ENCODE measurements around the gene EIF4B. TPM values are rescaled to one million over a fixed set of nuclear protein-coding genes. Genes with fewer than 3 reads are reported as not detected.

The EIF4B gene
- total RNA-seq, 2 experiments from 2014 or later: 673 to 696 TPM

GRCh38 chr12:53052419-53053217 lies 46.4 kb downstream of the EIF4B start:
- ChIA-PET CTCF (interaction anchor here (0.7 to 7.5 kb wide), 6 partner anchors 14 to 50 kb away, joined by 3 to 56 read pairs (median 11); partner anchors contain the start of genes EIF4B, SOAT2 and SPRYD3), POLR2A (no interaction called here)

GRCh38 chr12:53053218-53054111 lies 47.2 kb downstream of the EIF4B start:
- CTCF ChIA-PET: interaction anchor here (0.7 to 7.5 kb wide), 10 partner anchors 9 to 303 kb away, joined by 3 to 56 read pairs (median 6); partner anchors contain the start of genes EIF4B, SOAT2 and SPRYD3

GRCh38 chr12:53054112-53054878 lies 48.0 kb downstream of the EIF4B start:
- ChIA-PET CTCF (interaction anchor here (0.5 to 7.5 kb wide), 12 partner anchors 10 to 416 kb away, joined by 3 to 56 read pairs (median 5); partner anchors contain the start of genes EIF4B, SOAT2 and SPRYD3), POLR2A (interaction anchor here (0.6 to 2.1 kb wide), 4 partner anchors 24 to 127 kb away, joined by 3 to 8 read pairs (median 6); partner anchors contain the start of genes CSAD and SPRYD3)

More at GRCh38 chr12:53053218-53054111, 47.2 kb downstream of the EIF4B start:
- POLR2A ChIA-PET: interaction anchor here (0.6 to 2.1 kb wide), 4 partner anchors 25 to 128 kb away, joined by 3 to 8 read pairs (median 6); partner anchors contain the start of genes CSAD and SPRYD3

GRCh38 chr12:53055471-53056266 lies 49.4 kb downstream of the EIF4B start:
- CTCF ChIA-PET: interaction anchor here (0.9 to 7.5 kb wide), 3 partner anchors 9 to 44 kb away, joined by 3 to 56 read pairs (median 10); no protein-coding TSS in a partner anchor
- POLR2A ChIA-PET: interaction anchor here (0.6 to 1.6 kb wide), 2 partner anchors 16 to 198 kb away, joined by 4 to 5 read pairs; no protein-coding TSS in a partner anchor

GRCh38 chr12:53056296-53056695 lies 50.0 kb downstream of the EIF4B start:
- CTCF ChIA-PET: interaction anchor here (2.8 to 7.5 kb wide), 2 partner anchors 9 to 10 kb away, joined by 10 to 56 read pairs; no protein-coding TSS in a partner anchor
- POLR2A ChIA-PET: interaction anchor here (1.6 kb wide), 1 partner anchor 15 kb away, joined by 4 read pairs; no protein-coding TSS in a partner anchor

GRCh38 chr12:53056901-53057300 lies 50.6 kb downstream of the EIF4B start:
- ChIA-PET POLR2A (no interaction called here), CTCF (interaction anchor here (2.8 to 7.5 kb wide), 2 partner anchors 9 to 10 kb away, joined by 10 to 56 read pairs; no protein-coding TSS in a partner anchor)

GRCh38 chr12:53057816-53058500 lies 51.7 kb downstream of the EIF4B start:
- POLR2A ChIA-PET: interaction anchor here (0.5 kb wide), 1 partner anchor 14 kb away, joined by 4 read pairs; no protein-coding TSS in a partner anchor
- CTCF ChIA-PET: interaction anchor here (0.6 to 2.8 kb wide), 4 partner anchors 9 to 379 kb away, joined by 3 to 10 read pairs (median 4); no protein-coding TSS in a partner anchor

- ChIA-PET CTCF (interaction anchor here (0.6 to 1.4 kb wide), 2 partner anchors 40 to 378 kb away, joined by 3 to 4 read pairs; no protein-coding TSS in a partner anchor), POLR2A (interaction anchor here (0.5 kb wide), 1 partner anchor 25 kb away, joined by 4 read pairs; no protein-coding TSS in a partner anchor)
These were observed 52.6 kb downstream of the EIF4B start for GRCh38 chr12:53058674-53059433.

GRCh38 chr12:53059434-53060063 lies 53.3 kb downstream of the EIF4B start:
- ChIA-PET POLR2A (interaction anchor here (0.5 kb wide), 1 partner anchor 24 kb away, joined by 4 read pairs; no protein-coding TSS in a partner anchor), CTCF (interaction anchor here (0.9 to 2.9 kb wide), 3 partner anchors 12 to 40 kb away, joined by 3 to 14 read pairs (median 4); no protein-coding TSS in a partner anchor)

GRCh38 chr12:53060064-53060720 lies 53.9 kb downstream of the EIF4B start:
- ChIA-PET CTCF (interaction anchor here (0.9 to 2.9 kb wide), 2 partner anchors 12 to 13 kb away, joined by 4 to 14 read pairs; no protein-coding TSS in a partner anchor), POLR2A (no interaction called here)

- POLR2A ChIA-PET: no interaction called here
These were observed 54.5 kb downstream of the EIF4B start for GRCh38 chr12:53060721-53061276.

GRCh38 chr12:53061404-53062010 lies 55.3 kb downstream of the EIF4B start:
- POLR2A ChIA-PET: interaction anchor here (0.9 kb wide), 1 partner anchor 18 kb away, joined by 3 read pairs; the partner anchor contains the start of gene SPRYD3
- CTCF ChIA-PET: interaction anchor here (2.9 to 11.7 kb wide), 2 partner anchors 14 to 39 kb away, joined by 14 to 179 read pairs; partner anchors contain the start of genes IGFBP6 and SOAT2

More at GRCh38 chr12:53060721-53061276, 54.5 kb downstream of the EIF4B start:
- CTCF ChIA-PET: interaction anchor here (0.9 to 11.7 kb wide), 3 partner anchors 11 to 40 kb away, joined by 4 to 179 read pairs (median 14); partner anchors contain the start of genes IGFBP6 and SOAT2
